CD4-positive, alpha-beta memory T cell (primary cell): ENCODE measurements around the gene ATXN1. TPM values are rescaled to one million over a fixed set of nuclear protein-coding genes. Genes with fewer than 3 reads are reported as not detected.

Source experiments
- CTCF ChIA-PET: fragments of 350-600 bp; sonication (Branson Sonifier 250); formaldehyde crosslinking; loops from one replicate; lab custom pipeline; 2021; ENCODE audit warnings: inconsistent platforms; ENCODE audit not compliant: partially characterized antibody; lab: Charles Lee
- POLR2A ChIA-PET: fragments of 350-600 bp; sonication (Branson Sonifier 250); formaldehyde crosslinking; loops from one replicate; lab custom pipeline; 2021; ENCODE audit not compliant: partially characterized antibody; lab: Charles Lee
- DNase-seq, 5 donors: peaks; one replicate each; pipeline versions ENCODE4 v3.0.0 to v3.0.0-alpha.2; 2020 to 2022; ENCODE audit warnings: mixed read lengths in 1 of 5
- H3K27ac ChIP-seq: one replicate; pipeline ENCODE4 v1.7.0; 2013; ENCODE audit warnings: low read depth, low read length
- H3K27me3 ChIP-seq: 2 replicates; pipeline ENCODE4 v1.7.0; 2013; ENCODE audit warnings: mild to moderate bottlenecking, low read length, moderate library complexity; ENCODE audit not compliant: insufficient read depth
- H3K36me3 ChIP-seq: 2 replicates; pipeline ENCODE4 v1.7.0; 2013; ENCODE audit warnings: mild to moderate bottlenecking, low read length, moderate library complexity; ENCODE audit not compliant: insufficient read depth
- H3K4me1 ChIP-seq: 2 replicates; pipeline ENCODE4 v1.7.0; 2013; ENCODE audit warnings: mild to moderate bottlenecking, low read length, moderate library complexity; ENCODE audit not compliant: insufficient read depth
- H3K4me3 ChIP-seq, 2 donors: one replicate each; pipeline ENCODE4 v1.7.0; 2013; ENCODE audit warnings: low read length in 2 of 2, mild to moderate bottlenecking in 1 of 2
- H3K9me3 ChIP-seq, 2 donors: one replicate each; pipeline ENCODE4 v1.7.0; 2013; ENCODE audit warnings: low read length in 2 of 2, control low read depth in 1 of 2; ENCODE audit not compliant: control insufficient read depth in 1 of 2
- H3K27ac Mint-ChIP-seq, 7 donors: one replicate each; pipeline ENCODE4 v1.8.0; 2020 to 2021; ENCODE audit warnings: mixed read lengths in 7 of 7, mild to moderate bottlenecking in 6 of 7, inconsistent platforms in 3 of 7, moderate library complexity in 3 of 7
- H3K27me3 Mint-ChIP-seq, 2 donors: one replicate each; pipeline ENCODE4 v1.8.0; 2020 to 2021; ENCODE audit warnings: mixed read lengths in 2 of 2
- H3K36me3 Mint-ChIP-seq, 2 donors: one replicate each; pipeline ENCODE4 v1.8.0; 2020 to 2021; ENCODE audit warnings: mixed read lengths in 2 of 2, inconsistent platforms in 1 of 2, mild to moderate bottlenecking in 1 of 2
- H3K4me1 Mint-ChIP-seq, 4 donors: one replicate each; pipeline ENCODE4 v1.8.0; 2020 to 2021; ENCODE audit warnings: mixed read lengths in 4 of 4, mild to moderate bottlenecking in 1 of 4
- H3K4me3 Mint-ChIP-seq, 8 donors: one replicate each; pipeline ENCODE4 v1.8.0; 2020 to 2021; ENCODE audit warnings: mixed read lengths in 8 of 8, mild to moderate bottlenecking in 7 of 8, moderate library complexity in 6 of 8, inconsistent platforms in 3 of 8
- H3K9me3 Mint-ChIP-seq, 8 donors: one replicate each; pipeline ENCODE4 v1.8.0; 2020 to 2021; ENCODE audit warnings: mixed read lengths in 8 of 8, mild to moderate bottlenecking in 5 of 8, inconsistent platforms in 3 of 8, moderate library complexity in 1 of 8
- intact Hi-C: fragments of 100-400 bp; cut with micrococcal nuclease; formaldehyde crosslinking; loops from one replicate; pipeline ENCODE4 v1.15.1; 2023
- polyA plus RNA-seq, 2 donors: library from polyadenylated mRNA; unstranded; fragments of 300-500 nt; fragmentation: Illumina TruSeq; gene quantifications; one replicate each; pipeline ENCODE4 v1.2.3, GENCODE V29; 2021
- total RNA-seq, 2 experiments: library from RNA; stranded (reverse); gene quantifications; one replicate each; pipeline ENCODE4 v1.2.3, GENCODE V29; 2021

ATXN1 gene
- total and polyA plus RNA-seq, 4 experiments from 2014 or later: 10.5 to 97.4 (median 56.9) TPM

DNA sequence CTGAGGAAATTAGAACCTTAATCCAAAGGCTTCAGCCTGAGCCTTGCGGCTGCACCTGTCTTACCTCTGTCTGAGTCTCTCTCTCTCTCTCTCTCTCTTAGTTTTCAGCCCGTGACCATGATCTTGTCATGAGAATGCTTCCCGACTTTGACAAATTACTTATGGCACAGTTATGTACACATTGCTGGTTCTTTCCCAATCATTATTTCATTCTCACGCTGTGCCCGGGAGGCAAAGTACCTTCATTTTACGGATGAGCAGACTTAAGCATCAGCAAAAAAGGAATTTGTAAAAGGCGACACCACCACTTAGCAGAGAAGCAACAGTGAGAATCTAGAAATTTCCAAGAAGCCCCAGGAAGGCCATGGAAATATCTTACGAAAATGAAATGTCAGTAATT is 468.3 kb downstream of the ATXN1 start:
- Mint-ChIP-seq H3K27me3 (no peaks in the 10 kb centered on the region), H3K4me1 (peaks cover 0 to 4% (median 0%) of the 10 kb centered on the region in 4 donors), H3K27ac (no peak overlapping the region), H3K9me3 (peaks cover 0 to 11% (median 0%) of the 10 kb centered on the region in 8 donors), H3K4me3 (no peak overlapping the region), H3K36me3 (no peaks in the 10 kb centered on the region)
- H3K9me3 ChIP-seq: no peaks in the 10 kb centered on the region
- H3K27me3 ChIP-seq: no peaks in the 10 kb centered on the region
- H3K27ac ChIP-seq: no peak overlapping the region
- ChIA-PET CTCF (interaction anchor here (1.0 kb wide), 1 partner anchor 9 kb away, joined by 3 read pairs; no protein-coding TSS in a partner anchor), POLR2A (no interaction called here)
- no peaks in the 10 kb centered on the region for H3K4me1 ChIP-seq
- no peak overlapping the region for H3K4me3 ChIP-seq
- intact Hi-C loops: no loop called here
- H3K36me3 ChIP-seq: no peaks in the 10 kb centered on the region
- no peak for DNase-seq

DNA sequence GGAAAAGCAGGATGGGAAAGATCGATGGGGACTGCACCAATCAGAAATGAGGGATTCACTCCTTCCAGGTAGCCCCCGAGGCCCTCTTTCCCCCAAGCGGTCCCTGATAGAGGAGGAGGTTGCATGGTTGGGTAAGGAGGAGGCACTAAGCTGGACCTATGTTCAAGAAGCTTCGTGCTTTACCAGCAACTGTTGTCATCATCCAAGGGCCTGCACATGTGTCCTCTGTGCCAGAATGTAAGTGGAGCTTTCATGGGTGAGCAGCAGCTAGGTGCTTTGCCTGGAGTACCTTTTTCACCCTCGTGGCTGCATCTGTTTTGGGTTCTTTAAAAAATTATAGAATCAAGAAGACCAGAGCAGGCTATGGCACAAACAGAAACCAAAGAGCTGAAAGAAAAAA is 468.8 kb downstream of the ATXN1 start:
- H3K27me3 ChIP-seq: no peaks in the 10 kb centered on the region
- Mint-ChIP-seq H3K27me3 (no peaks in the 10 kb centered on the region), H3K36me3 (no peaks in the 10 kb centered on the region), H3K9me3 (peaks cover 0 to 7% (median 0%) of the 10 kb centered on the region in 8 donors), H3K4me1 (peaks cover 0 to 4% (median 0%) of the 10 kb centered on the region in 4 donors), H3K27ac (peak overlapping the region in 1 of 7 donors; percentile 54), H3K4me3 (no peak overlapping the region)
- POLR2A ChIA-PET: no interaction called here
- no peaks in the 10 kb centered on the region for H3K9me3 ChIP-seq
- no peak for DNase-seq
- CTCF ChIA-PET: interaction anchor here (1.0 kb wide), 1 partner anchor 8 kb away, joined by 3 read pairs; no protein-coding TSS in a partner anchor
- intact Hi-C loops: no loop called here
- no peak overlapping the region for H3K4me3 ChIP-seq
- H3K27ac ChIP-seq: no peak overlapping the region
- H3K4me1 ChIP-seq: no peaks in the 10 kb centered on the region
- no peaks in the 10 kb centered on the region for H3K36me3 ChIP-seq

DNA sequence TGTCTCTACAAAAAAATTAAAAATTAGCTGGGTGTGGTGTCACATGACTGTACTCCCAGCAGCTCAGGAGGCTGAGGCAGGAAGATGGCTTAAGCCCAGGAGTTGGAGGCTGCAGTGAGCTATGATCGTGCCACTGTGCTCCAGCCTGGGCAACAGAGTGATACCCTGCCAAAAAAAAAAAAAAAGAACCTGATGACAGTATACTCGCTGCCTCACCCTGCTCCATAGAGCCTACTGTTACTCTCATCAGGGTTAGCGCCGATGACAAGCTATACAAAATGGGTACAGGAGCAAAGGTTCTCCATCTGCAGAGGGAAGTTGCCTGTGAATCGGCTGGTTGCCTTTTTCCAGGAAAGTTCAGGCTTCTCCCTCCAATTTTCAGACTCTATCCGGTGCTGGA is 469.5 kb downstream of the ATXN1 start:
- Mint-ChIP-seq H3K27me3 (no peaks in the 10 kb centered on the region), H3K4me1 (peaks cover 0 to 4% (median 0%) of the 10 kb centered on the region in 4 donors), H3K36me3 (no peaks in the 10 kb centered on the region), H3K4me3 (no peak overlapping the region), H3K9me3 (peaks cover 0 to 5% (median 0%) of the 10 kb centered on the region in 8 donors), H3K27ac (no peak overlapping the region)
- H3K4me3 ChIP-seq: no peak overlapping the region
- intact Hi-C loops: no loop called here
- no peak overlapping the region for H3K27ac ChIP-seq
- no peaks in the 10 kb centered on the region for H3K27me3 ChIP-seq
- H3K4me1 ChIP-seq: no peaks in the 10 kb centered on the region
- CTCF ChIA-PET: no interaction called here
- H3K9me3 ChIP-seq: no peaks in the 10 kb centered on the region
- DNase-seq: no peak
- H3K36me3 ChIP-seq: no peaks in the 10 kb centered on the region
- POLR2A ChIA-PET: no interaction called here

GRCh38 chr6:16288163-16288562 is 473.1 kb downstream of the ATXN1 start:
- H3K4me3 ChIP-seq: no peak overlapping the region
- H3K27ac ChIP-seq: no peak overlapping the region
- ChIA-PET CTCF (interaction anchor here (1.5 kb wide), 1 partner anchor 44 kb away, joined by 5 read pairs; no protein-coding TSS in a partner anchor), POLR2A (no interaction called here)
- H3K4me3 Mint-ChIP-seq: no peak overlapping the region
- H3K4me1 ChIP-seq: no peaks in the 10 kb centered on the region
- intact Hi-C loops: no loop called here
- no peaks in the 10 kb centered on the region for H3K36me3 ChIP-seq
- no peaks in the 10 kb centered on the region for H3K4me1 Mint-ChIP-seq
- H3K27me3 Mint-ChIP-seq: peaks cover 3 to 7% of the 10 kb centered on the region in 2 donors
- H3K9me3 Mint-ChIP-seq: peaks cover 0 to 5% (median 0%) of the 10 kb centered on the region in 8 donors
- H3K36me3 Mint-ChIP-seq: no peaks in the 10 kb centered on the region
- no peak overlapping the region for H3K27ac Mint-ChIP-seq
- H3K27me3 ChIP-seq: no peaks in the 10 kb centered on the region
- H3K9me3 ChIP-seq: no peaks in the 10 kb centered on the region
- no peak for DNase-seq

DNA sequence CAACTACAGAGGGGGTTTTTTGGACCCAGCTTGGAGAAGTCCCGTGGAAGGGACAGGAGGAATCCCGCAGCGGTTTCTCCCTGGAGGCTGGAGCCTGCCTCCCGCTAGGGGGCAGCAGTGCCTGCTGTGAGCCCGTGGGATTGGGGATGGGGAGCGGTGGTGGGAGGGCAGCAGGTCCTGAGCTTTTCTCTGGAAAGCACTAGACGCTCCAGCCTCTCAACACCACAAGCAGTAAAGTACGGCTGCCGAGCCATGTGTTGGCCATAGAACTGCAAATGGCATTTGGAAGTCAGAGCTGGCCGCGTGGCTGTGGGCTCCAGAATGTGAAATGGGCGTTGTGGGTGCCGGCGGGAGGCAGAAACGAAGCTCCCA is 475.1 kb downstream of the ATXN1 start:
- Histone ChIP-seq H3K9me3 (no peaks in the 10 kb centered on the region), H3K4me3 (no peak overlapping the region), H3K36me3 (no peaks in the 10 kb centered on the region), H3K27ac (no peak overlapping the region), H3K27me3 (no peaks in the 10 kb centered on the region), H3K4me1 (no peaks in the 10 kb centered on the region)
- intact Hi-C loops: no loop called here
- Mint-ChIP-seq H3K36me3 (no peaks in the 10 kb centered on the region), H3K9me3 (peaks cover 0 to 5% (median 0%) of the 10 kb centered on the region in 8 donors), H3K4me3 (no peak overlapping the region), H3K27me3 (peaks cover 3 to 7% of the 10 kb centered on the region in 2 donors), H3K4me1 (no peaks in the 10 kb centered on the region), H3K27ac (no peak overlapping the region)
- CTCF ChIA-PET: interaction anchor here (0.8 to 2.8 kb wide), 14 partner anchors 9 to 800 kb away, joined by 3 to 11 read pairs (median 4); no protein-coding TSS in a partner anchor
- POLR2A ChIA-PET: no interaction called here
- peak in 2 of 5 donors; percentile 4 to 5 for DNase-seq

- CTCF ChIA-PET: interaction anchor here (0.6 to 2.8 kb wide), 15 partner anchors 8 to 801 kb away, joined by 3 to 11 read pairs (median 4); no protein-coding TSS in a partner anchor
- Mint-ChIP-seq H3K27me3 (peaks cover 3 to 7% of the 10 kb centered on the region in 2 donors), H3K27ac (peak overlapping the region in 1 of 7 donors; percentile 28), H3K4me3 (no peak overlapping the region), H3K4me1 (no peaks in the 10 kb centered on the region), H3K36me3 (no peaks in the 10 kb centered on the region), H3K9me3 (peaks cover 0 to 4% (median 0%) of the 10 kb centered on the region in 8 donors)
- Histone ChIP-seq H3K36me3 (no peaks in the 10 kb centered on the region), H3K27ac (no peak overlapping the region), H3K4me1 (no peaks in the 10 kb centered on the region), H3K9me3 (no peaks in the 10 kb centered on the region), H3K27me3 (no peaks in the 10 kb centered on the region), H3K4me3 (no peak overlapping the region)
- POLR2A ChIA-PET: no interaction called here
- intact Hi-C loops: no loop called here
- DNase-seq: no peak
Observed at GRCh38 chr6:16285467-16286150, 475.7 kb downstream of the ATXN1 start.

GRCh38 chr6:16284472-16284871 is 476.8 kb downstream of the ATXN1 start:
- Histone ChIP-seq H3K9me3 (no peaks in the 10 kb centered on the region), H3K27ac (no peak overlapping the region), H3K27me3 (no peaks in the 10 kb centered on the region), H3K4me3 (no peak overlapping the region), H3K36me3 (no peaks in the 10 kb centered on the region), H3K4me1 (no peaks in the 10 kb centered on the region)
- Mint-ChIP-seq H3K36me3 (no peaks in the 10 kb centered on the region), H3K4me3 (no peak overlapping the region), H3K4me1 (no peaks in the 10 kb centered on the region), H3K27ac (no peak overlapping the region), H3K9me3 (no peaks in the 10 kb centered on the region), H3K27me3 (peaks cover 3 to 8% of the 10 kb centered on the region in 2 donors)
- intact Hi-C loops: no loop called here
- no peak for DNase-seq
- CTCF ChIA-PET: interaction anchor here (1.0 to 2.8 kb wide), 4 partner anchors 8 to 125 kb away, joined by 3 to 8 read pairs (median 6); no protein-coding TSS in a partner anchor
- POLR2A ChIA-PET: no interaction called here
